Activated naive CD4-positive, alpha-beta T cell treated with anti-CD3 and anti-CD28 coated beads, Interleukin-2, amount 10 ng/mL, durations not matched to agents 7 days and 5 days (primary cell): ENCODE data around the gene PUS1.
A peak's percentile ranks its signal among the peaks of the same experiment; 100 is the strongest.

Source experiments
- CTCF ChIA-PET: fragments of 350-600 bp; sonication (Branson Sonifier 250); formaldehyde crosslinking; loops from one replicate; lab custom pipeline; 2021; ENCODE audit warnings: antibody characterized with exemption; lab: Charles Lee
- DNase-seq: peaks from one replicate; pipeline ENCODE4 v3.0.0-alpha.2; 2020
- H3K27ac Mint-ChIP-seq: one replicate; pipeline ENCODE4 v1.8.0; 2021; ENCODE audit warnings: mild to moderate bottlenecking, moderate library complexity, mixed read lengths
- H3K27me3 Mint-ChIP-seq: one replicate; pipeline ENCODE4 v1.8.0; 2021; ENCODE audit warnings: mild to moderate bottlenecking, mixed read lengths
- H3K36me3 Mint-ChIP-seq: one replicate; pipeline ENCODE4 v1.8.0; 2021; ENCODE audit warnings: mixed read lengths
- H3K4me1 Mint-ChIP-seq: one replicate; pipeline ENCODE4 v1.8.0; 2021; ENCODE audit warnings: mixed read lengths
- H3K4me3 Mint-ChIP-seq: one replicate; pipeline ENCODE4 v1.8.0; 2021; ENCODE audit warnings: mild to moderate bottlenecking, moderate library complexity, mixed read lengths
- H3K9me3 Mint-ChIP-seq: one replicate; pipeline ENCODE4 v1.8.0; 2021; ENCODE audit warnings: mixed read lengths

Gene PUS1

GRCh38 chr12:131909081-131909751 lies 19.9 kb upstream of the PUS1 start:
- CTCF ChIA-PET, result no interaction called here
- no peak for DNase-seq
- H3K9me3 Mint-ChIP-seq, result no peaks in the 10 kb centered on the region
- no peak overlapping the region for H3K27ac Mint-ChIP-seq
- peaks cover 3% of the 10 kb centered on the region for H3K36me3 Mint-ChIP-seq
- H3K4me3 Mint-ChIP-seq, result no peak overlapping the region
- H3K4me1 Mint-ChIP-seq, result peaks cover 9% of the 10 kb centered on the region
- no peaks in the 10 kb centered on the region for H3K27me3 Mint-ChIP-seq

GRCh38 chr12:131909752-131910219 lies 19.3 kb upstream of the PUS1 start:
- Mint-ChIP-seq H3K27me3 (no peaks in the 10 kb centered on the region), H3K27ac (no peak overlapping the region), H3K36me3 (peaks cover 3% of the 10 kb centered on the region), H3K4me1 (peaks cover 9% of the 10 kb centered on the region), H3K9me3 (no peaks in the 10 kb centered on the region), H3K4me3 (no peak overlapping the region)
- no peak for DNase-seq
- CTCF ChIA-PET, result no interaction called here

GRCh38 chr12:131910302-131911027 lies 18.6 kb upstream of the PUS1 start:
- H3K4me3 Mint-ChIP-seq, result no peak overlapping the region
- no peak for DNase-seq
- H3K27me3 Mint-ChIP-seq, result no peaks in the 10 kb centered on the region
- peaks cover 4% of the 10 kb centered on the region for H3K4me1 Mint-ChIP-seq
- CTCF ChIA-PET, result no interaction called here
- H3K9me3 Mint-ChIP-seq, result no peaks in the 10 kb centered on the region
- no peak overlapping the region for H3K27ac Mint-ChIP-seq
- peaks cover 3% of the 10 kb centered on the region for H3K36me3 Mint-ChIP-seq

- Mint-ChIP-seq H3K4me3 (no peak overlapping the region), H3K27ac (no peak overlapping the region), H3K36me3 (peaks cover 3% of the 10 kb centered on the region), H3K27me3 (no peaks in the 10 kb centered on the region), H3K4me1 (no peaks in the 10 kb centered on the region), H3K9me3 (no peaks in the 10 kb centered on the region)
- CTCF ChIA-PET, result no interaction called here
- no peak for DNase-seq
Measured at GRCh38 chr12:131911028-131911650, 17.9 kb upstream of the PUS1 start.

GRCh38 chr12:131911851-131912477 lies 17.1 kb upstream of the PUS1 start:
- DNase-seq, result no peak
- H3K4me3 Mint-ChIP-seq, result no peak overlapping the region
- H3K36me3 Mint-ChIP-seq, result peaks cover 3% of the 10 kb centered on the region
- no peak overlapping the region for H3K27ac Mint-ChIP-seq
- CTCF ChIA-PET, result no interaction called here
- H3K27me3 Mint-ChIP-seq, result no peaks in the 10 kb centered on the region
- H3K4me1 Mint-ChIP-seq, result no peaks in the 10 kb centered on the region
- H3K9me3 Mint-ChIP-seq, result no peaks in the 10 kb centered on the region

- no peaks in the 10 kb centered on the region for H3K27me3 Mint-ChIP-seq
- H3K36me3 Mint-ChIP-seq, result peaks cover 5% of the 10 kb centered on the region
- H3K4me1 Mint-ChIP-seq, result no peaks in the 10 kb centered on the region
- CTCF ChIA-PET, result no interaction called here
- H3K9me3 Mint-ChIP-seq, result no peaks in the 10 kb centered on the region
- H3K27ac Mint-ChIP-seq, result no peak overlapping the region
- DNase-seq, result no peak
- H3K4me3 Mint-ChIP-seq, result no peak overlapping the region
Measured at GRCh38 chr12:131912518-131913274, 16.4 kb upstream of the PUS1 start.

- Mint-ChIP-seq H3K4me3 (no peak overlapping the region), H3K27ac (no peak overlapping the region), H3K9me3 (no peaks in the 10 kb centered on the region), H3K36me3 (peaks cover 5% of the 10 kb centered on the region), H3K4me1 (no peaks in the 10 kb centered on the region), H3K27me3 (no peaks in the 10 kb centered on the region)
- DNase-seq, result no peak
- CTCF ChIA-PET, result no interaction called here
Measured at GRCh38 chr12:131913666-131914065, 15.4 kb upstream of the PUS1 start.

GRCh38 chr12:131914179-131914702 lies 14.8 kb upstream of the PUS1 start:
- Mint-ChIP-seq H3K4me3 (no peak overlapping the region), H3K4me1 (no peaks in the 10 kb centered on the region), H3K9me3 (no peaks in the 10 kb centered on the region), H3K27me3 (no peaks in the 10 kb centered on the region), H3K36me3 (peaks cover 2% of the 10 kb centered on the region), H3K27ac (peak overlapping the region; percentile 45)
- DNase-seq, result no peak
- CTCF ChIA-PET, result no interaction called here

- Mint-ChIP-seq H3K9me3 (no peaks in the 10 kb centered on the region), H3K4me3 (no peak overlapping the region), H3K27me3 (no peaks in the 10 kb centered on the region), H3K27ac (no peak overlapping the region), H3K36me3 (peaks cover 2% of the 10 kb centered on the region), H3K4me1 (no peaks in the 10 kb centered on the region)
- CTCF ChIA-PET, result no interaction called here
- DNase-seq, result no peak
Measured at GRCh38 chr12:131915000-131915689, 13.9 kb upstream of the PUS1 start.

GRCh38 chr12:131915823-131916222 lies 13.3 kb upstream of the PUS1 start:
- no peak overlapping the region for H3K4me3 Mint-ChIP-seq
- DNase-seq, result no peak
- no peaks in the 10 kb centered on the region for H3K9me3 Mint-ChIP-seq
- H3K27ac Mint-ChIP-seq, result no peak overlapping the region
- no peaks in the 10 kb centered on the region for H3K4me1 Mint-ChIP-seq
- no peaks in the 10 kb centered on the region for H3K27me3 Mint-ChIP-seq
- CTCF ChIA-PET, result no interaction called here
- peaks cover 5% of the 10 kb centered on the region for H3K36me3 Mint-ChIP-seq

- no peak for DNase-seq
- H3K36me3 Mint-ChIP-seq, result peaks cover 5% of the 10 kb centered on the region
- H3K4me3 Mint-ChIP-seq, result no peak overlapping the region
- no peak overlapping the region for H3K27ac Mint-ChIP-seq
- CTCF ChIA-PET, result no interaction called here
- no peaks in the 10 kb centered on the region for H3K27me3 Mint-ChIP-seq
- H3K9me3 Mint-ChIP-seq, result no peaks in the 10 kb centered on the region
- H3K4me1 Mint-ChIP-seq, result no peaks in the 10 kb centered on the region
Measured at GRCh38 chr12:131916306-131917138, 12.6 kb upstream of the PUS1 start.

GRCh38 chr12:131917139-131917710 lies 11.9 kb upstream of the PUS1 start:
- H3K27ac Mint-ChIP-seq, result no peak overlapping the region
- no peak overlapping the region for H3K4me3 Mint-ChIP-seq
- no peaks in the 10 kb centered on the region for H3K4me1 Mint-ChIP-seq
- CTCF ChIA-PET, result no interaction called here
- no peaks in the 10 kb centered on the region for H3K27me3 Mint-ChIP-seq
- peak; percentile 38 for DNase-seq
- H3K36me3 Mint-ChIP-seq, result peaks cover 7% of the 10 kb centered on the region
- no peaks in the 10 kb centered on the region for H3K9me3 Mint-ChIP-seq
